Heart left ventricle (tissue), 16 donors: ENCODE measurements around the gene C5AR1. TPM values are rescaled to one million over a fixed set of nuclear protein-coding genes. Genes with fewer than 3 reads are reported as not detected.
"Not testable (repeated sequence)": the region's sequence is repeated elsewhere in the genome, so short reads cannot be mapped to it uniquely, and the experiment has no call there.

Source experiments
- ATAC-seq, 4 donors: fragments of 200-7000 bp; cut with Tn5 transposase; one replicate each; pipeline ENCODE4 v1.9.1; 2020 to 2022; ENCODE audit warnings: moderate library complexity in 4 of 4, mild to moderate bottlenecking in 3 of 4, moderate number of reproducible peaks in 1 of 4
- DNase-seq, 5 donors: peaks; one replicate each; pipeline ENCODE4 v3.0.0-alpha.2; 2020
- H3K27ac ChIP-seq, 12 donors: fragments of 200-600 bp; sonication (generic) in 4 of 12; one replicate each; pipeline versions ENCODE4 v1.5.0 to v1.8.0; 2016 to 2022; ENCODE audit warnings: mild to moderate bottlenecking in 2 of 12
- H3K27me3 ChIP-seq, 9 donors: fragments of 200-600 bp; sonication (generic) in 2 of 9; one replicate each; pipeline versions ENCODE4 v1.5.1 to v1.8.0; 2016 to 2022; ENCODE audit warnings: mild to moderate bottlenecking in 3 of 9
- H3K36me3 ChIP-seq, 9 donors: fragments of 200-600 bp; sonication (generic) in 2 of 9; one replicate each; pipeline versions ENCODE4 v1.5.0 to v1.8.0; 2018 to 2022; ENCODE audit warnings: mild to moderate bottlenecking in 2 of 9
- H3K4me1 ChIP-seq, 12 donors: fragments of 200-600 bp; sonication (generic) in 4 of 12; one replicate each; pipeline versions ENCODE4 v1.5.0 to v1.8.0; 2016 to 2022; ENCODE audit warnings: mild to moderate bottlenecking in 3 of 12
- H3K4me3 ChIP-seq, 12 donors: fragments of 200-600 bp; sonication (generic) in 4 of 12; one replicate each; pipeline versions ENCODE4 v1.5.0 to v1.8.0; 2017 to 2022; ENCODE audit warnings: mild to moderate bottlenecking in 9 of 12, moderate library complexity in 4 of 12
- H3K9me3 ChIP-seq, 12 donors: fragments of 200-600 bp; sonication (generic) in 4 of 12; one replicate each; pipeline versions ENCODE4 v1.5.0 to v1.8.0; 2016 to 2022; ENCODE audit warnings: mild to moderate bottlenecking in 1 of 12
- CTCF ChIP-seq, 12 donors: fragments of 200-600 bp; sonication (generic) in 4 of 12; IDR thresholded peaks; one replicate each; pipeline versions ENCODE4 v1.5.0 to v1.8.0; 2018 to 2022; ENCODE audit warnings: antibody characterized with exemption in 12 of 12, mild to moderate bottlenecking in 5 of 12
- POLR2A ChIP-seq, 2 donors: fragments of 450-650 bp; IDR thresholded peaks; one replicate each; pipeline ENCODE4 v1.6.1; 2017; ENCODE audit warnings: antibody characterized with exemption in 2 of 2, mild to moderate bottlenecking in 2 of 2, moderate library complexity in 2 of 2
- WGBS, 4 donors: extraction: QIAGEN DNeasy Blood & Tissue Kit in 2 of 4; methylation state at CpG; one replicate each; pipeline versions ENCODE4 v1.1.5 to v1.1.7; 2013 to 2018; 5-methylcytosine and 5-hydroxymethylcytosine counted together
- intact Hi-C, 10 donors: fragments of 100-400 bp; cut with DNase I; formaldehyde crosslinking; loops; one replicate each; pipeline versions ENCODE4 v1.11.1 to v1.14.2; 2022
- long read RNA-seq, 3 donors: library from polyadenylated mRNA; unstranded; transcript quantifications; one replicate each; pipeline ENCODE4 v2.0.0, GENCODE V29; 2020 to 2021
- polyA plus RNA-seq, 2 donors: library from polyadenylated mRNA; stranded (reverse); fragments of 200-250 nt; gene quantifications; one replicate each; pipeline ENCODE4 v1.2.3, GENCODE V29; 2013
- total RNA-seq, 9 donors: library from RNA; depleted of rRNA in 2 of 9; stranded (reverse); fragments of >200 nt in 2 of 9; fragmentation: NEBNext Ultra II Directional in 3 of 9; extraction: Animal tissue kit (Norgen Biotek cat#: 25700) in 3 of 9; gene quantifications; one replicate each; pipeline versions ENCODE4 v1.1.0 to v1.2.4, GENCODE V29; 2016 to 2023
- donor health status: ischemic (EF 13 %, LVEDD 7.1; RV severe dilation, severe dysfunction).
- donor health status: healthy with polysubstance abuse.
- donor health status: DM: no; HTN: yes; CAD: no.
- donor health status: DM: no; HTN: no; CAD: no.
- donor health status: ischemic (EF 25% LVEDD 6.9; RV normal size, moderate dysfunction).
- donor health status: ischemic (EF 25% LVEDD 5.7; RV mildly dilated, moderate dysfunction).
- donor health status: healthy.
- donor health status: DM: yes; HTN: yes; CAD: no.
- donor health status: ischemic (EF 35%, LVEDD 5.7; RV mildly dilated, moderate dysfunction).
- donor health status: nonischemic (EF 11% LVEDD 7.7; RV severe dilation, severe dysfunction).
- donor health status: DM: yes; HTN: yes; CAD: no.
- donor health status: PGD.
- donor health status: ischemic (EF 29% LVEDD 5.4; RV normal size, mild dysfunction).
- donor health status: nonischemic (EF 23%, LVEDD 6.1; RV moderate dilation, normal function).

C5AR1 gene
- total RNA-seq, result 10 to 100 TPM in 3 of 9 donors, 1 to 10 TPM in 6; 3.0 to 37.9 (median 7.5) TPM
- 1 to 10 TPM in 1 of 2 donors, under 1 TPM in 1; 0.80 to 5.6 TPM for polyA plus RNA-seq
- long read RNA-seq, donor 1, partial matches to known transcripts, result 0 of 3 reads
- long read RNA-seq, donor 1, other reads (novel, unspliced or antisense), result 1 of 3 reads
- long read RNA-seq, donor 2, partial matches to known transcripts, result 0 of 1 reads
- long read RNA-seq, donor 2, other reads (novel, unspliced or antisense), result 1 of 1 reads
- long read RNA-seq, donor 3, partial matches to known transcripts, result 0 of 2 reads
- long read RNA-seq, donor 3, other reads (novel, unspliced or antisense), result 1 of 2 reads

GRCh38 chr19:47309608-47310007, at the start of gene C5AR1:
Gene C5AR1 (plus strand): TSS chr19:47309861. CDS start chr19:47309896, 35 bp downstream.
- Histone ChIP-seq H3K36me3 (peaks cover 0 to 6% (median 0%) of the 10 kb centered on the region in 9 donors), H3K27me3 (peaks cover 0 to 4% (median 0%) of the 10 kb centered on the region in 9 donors), H3K4me3 (peak within 1 kb of the TSS in 8 of 12 donors; percentile 24 to 64 (median 33)), H3K4me1 (peaks cover 0 to 41% (median 0%) of the 10 kb centered on the region in 12 donors), H3K27ac (peak within 1 kb of the TSS in 6 of 12 donors; percentile 11 to 92 (median 51)), H3K9me3 (no peaks in the 10 kb centered on the region)
- DNase-seq, result peak; percentile 41 to 76 (median 61)
- intact Hi-C loops, result loop anchor here in 1 of 10 donors (10.0 kb wide), 1 partner anchor 395 kb away; no protein-coding TSS in a partner anchor
- TF ChIP-seq CTCF (IDR thresholded peaks at IDR 0.05), result no peak
- no peak for TF ChIP-seq POLR2A (IDR thresholded peaks at IDR 0.05)
- 33 to 45% (median 37%) methylated on average over 12 of the region's 12 CpGs for WGBS, 4 donors
- ATAC-seq, result peak; percentile 48 to 83 (median 68)

- peaks cover 3 to 73% (median 68%) of the 10 kb centered on the region in 9 donors for H3K36me3 ChIP-seq
- intact Hi-C loops, result no loop called here
- WGBS, 4 donors, result 91 to 96% (median 93%) methylated on average over 10 to 17 of the region's 17 CpGs
- DNase-seq (no peak), ATAC-seq (no peak)
- H3K9me3 ChIP-seq, result no peaks in the 10 kb centered on the region
- no peak for TF ChIP-seq CTCF (IDR thresholded peaks at IDR 0.05)
- no peak for TF ChIP-seq POLR2A (IDR thresholded peaks at IDR 0.05)
- H3K4me1 ChIP-seq, result peaks cover 0 to 31% (median 24%) of the 10 kb centered on the region in 12 donors
- no peaks in the 10 kb centered on the region for H3K27me3 ChIP-seq
- H3K27ac ChIP-seq, result no peak overlapping the region
- H3K4me3 ChIP-seq, result no peak overlapping the region
These were observed 49.2 kb upstream of the C5AR1 start for GRCh38 chr19:47260476-47260875.

GRCh38 chr19:47261946-47262793, 47.5 kb upstream of the C5AR1 start:
- H3K9me3 ChIP-seq, H3K27me3 ChIP-seq, ATAC-seq, H3K4me3 ChIP-seq, intact Hi-C loops, H3K27ac ChIP-seq, DNase-seq: not testable (repeated sequence)
- H3K4me1 ChIP-seq, result peaks cover 0 to 26% (median 18%) of the 10 kb centered on the region in 12 donors
- peaks cover 3 to 90% (median 83%) of the 10 kb centered on the region in 9 donors for H3K36me3 ChIP-seq
- 79 to 84% (median 81%) methylated on average over 14 of the region's 14 CpGs for WGBS, 4 donors

GRCh38 chr19:47264629-47265028, 45.0 kb upstream of the C5AR1 start:
- Histone ChIP-seq H3K4me1 (peaks cover 0 to 8% (median 0%) of the 10 kb centered on the region in 12 donors), H3K27ac (no peak overlapping the region), H3K36me3 (peaks cover 3 to 100% (median 93%) of the 10 kb centered on the region in 9 donors), H3K9me3 (no peaks in the 10 kb centered on the region), H3K27me3 (no peaks in the 10 kb centered on the region), H3K4me3 (no peak overlapping the region)
- TF ChIP-seq POLR2A (IDR thresholded peaks at IDR 0.05) (no peak), CTCF (IDR thresholded peaks at IDR 0.05) (no peak)
- 93 to 96% (median 94%) methylated on average over 22 to 30 of the region's 30 CpGs for WGBS, 4 donors
- no peak for ATAC-seq
- intact Hi-C loops, result no loop called here
- DNase-seq, result no peak
